ENCODE data around the gene SNX21.
"Not testable (repeated sequence)": the region's sequence is repeated elsewhere in the genome, so short reads cannot be mapped to it uniquely, and the experiment has no call there.

The SNX21 gene

DNA sequence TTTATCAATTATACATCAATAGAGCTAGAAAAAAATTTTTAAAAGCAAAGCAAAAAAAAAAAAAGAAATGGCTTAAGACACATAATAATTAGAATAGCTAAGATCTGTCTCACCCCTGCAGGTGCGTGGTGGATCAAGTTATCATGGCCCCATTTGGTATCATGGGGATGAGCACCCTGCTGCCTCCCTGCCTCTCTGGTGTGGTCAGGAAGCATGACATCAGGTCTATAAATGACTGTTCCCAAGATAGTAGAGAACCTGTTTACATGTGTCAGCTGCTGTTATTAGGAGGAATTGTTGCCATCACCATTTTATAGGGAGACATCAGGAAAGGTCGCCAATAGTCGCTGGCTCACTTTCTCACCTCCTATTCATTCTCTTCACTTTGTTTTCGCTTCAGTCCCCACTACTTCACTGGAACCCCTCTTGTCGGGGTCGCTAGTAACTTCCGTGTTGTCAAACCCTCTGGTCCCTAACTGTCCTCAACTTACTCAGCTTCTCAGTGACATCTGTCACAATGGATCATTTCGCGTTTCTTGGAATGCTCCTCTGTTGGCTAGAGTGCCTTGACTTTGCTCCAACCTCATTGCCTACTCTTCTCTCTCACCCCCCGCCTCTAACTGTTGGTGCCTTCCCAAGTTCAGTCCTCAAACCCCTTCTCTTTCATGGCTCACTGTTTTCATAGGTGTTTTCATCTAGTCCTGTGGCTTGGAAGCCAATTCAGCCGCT is 37.1 kb upstream of the SNX21 start:
- no peaks in the 10 kb centered on the region for H3K27me3 ChIP-seq (ENCODE audit: insufficient read depth, poor library complexity, severe bottlenecking)
- H3K4me3 ChIP-seq (replicated peaks; ENCODE audit: insufficient read depth, low read length) = no peak overlapping the region
- H3K27ac ChIP-seq (replicated peaks) = no peak overlapping the region
- DNase-seq (ENCODE audit: low read depth in 1 of 2, low spot score in 1 of 2) = no peak
- no peak for TF ChIP-seq SPI1 (IDR thresholded peaks at IDR 0.05; ENCODE audit: borderline replicate concordance, low read depth)

DNA sequence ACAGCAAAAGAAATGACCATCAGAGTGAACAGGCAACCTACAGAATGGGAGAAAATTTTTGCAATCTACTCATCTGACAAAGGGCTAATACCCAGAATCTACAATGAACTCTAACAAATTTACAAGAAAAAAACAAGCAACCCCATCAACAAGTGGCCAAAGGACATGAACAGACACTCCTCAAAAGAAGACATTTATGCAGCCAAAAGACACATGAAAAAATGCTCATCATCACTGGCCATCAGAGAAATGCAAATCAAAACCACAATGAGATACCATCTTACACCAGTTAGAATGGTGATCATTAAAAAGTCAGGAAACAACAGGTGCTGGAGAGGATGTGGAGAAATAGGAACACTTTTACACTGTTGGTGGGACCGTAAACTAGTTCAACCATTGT is 36.1 kb upstream of the SNX21 start:
- H3K4me3 ChIP-seq (replicated peaks; ENCODE audit: insufficient read depth, low read length) = not testable (repeated sequence)

DNA sequence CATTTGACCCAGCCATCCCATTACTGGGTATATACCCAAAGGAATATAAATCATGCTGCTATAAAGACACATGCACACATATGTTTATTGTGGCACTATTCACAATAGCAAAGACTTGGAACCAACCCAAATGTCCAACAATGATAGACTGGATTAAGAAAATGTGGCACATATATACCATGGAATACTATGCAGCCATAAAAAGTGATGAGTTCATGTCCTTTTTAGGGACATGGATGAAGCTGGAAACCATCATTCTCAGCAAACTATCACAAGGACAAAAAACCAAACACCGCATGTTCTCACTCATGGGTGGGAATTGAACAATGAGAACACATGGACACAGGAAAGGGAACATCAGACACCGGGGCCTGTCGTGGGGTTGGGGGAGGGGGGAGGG is 35.6 kb upstream of the SNX21 start:
- not testable (repeated sequence) for H3K27ac ChIP-seq (replicated peaks); DNase-seq (ENCODE audit: low read depth in 1 of 2, low spot score in 1 of 2); H3K4me3 ChIP-seq (replicated peaks; ENCODE audit: insufficient read depth, low read length); H3K27me3 ChIP-seq (ENCODE audit: insufficient read depth, poor library complexity, severe bottlenecking)

More for the DNA sequence above, 36.1 kb upstream of the SNX21 start:
- not testable (repeated sequence) for H3K27me3 ChIP-seq (ENCODE audit: insufficient read depth, poor library complexity, severe bottlenecking); DNase-seq (ENCODE audit: low read depth in 1 of 2, low spot score in 1 of 2); H3K27ac ChIP-seq (replicated peaks)

DNA sequence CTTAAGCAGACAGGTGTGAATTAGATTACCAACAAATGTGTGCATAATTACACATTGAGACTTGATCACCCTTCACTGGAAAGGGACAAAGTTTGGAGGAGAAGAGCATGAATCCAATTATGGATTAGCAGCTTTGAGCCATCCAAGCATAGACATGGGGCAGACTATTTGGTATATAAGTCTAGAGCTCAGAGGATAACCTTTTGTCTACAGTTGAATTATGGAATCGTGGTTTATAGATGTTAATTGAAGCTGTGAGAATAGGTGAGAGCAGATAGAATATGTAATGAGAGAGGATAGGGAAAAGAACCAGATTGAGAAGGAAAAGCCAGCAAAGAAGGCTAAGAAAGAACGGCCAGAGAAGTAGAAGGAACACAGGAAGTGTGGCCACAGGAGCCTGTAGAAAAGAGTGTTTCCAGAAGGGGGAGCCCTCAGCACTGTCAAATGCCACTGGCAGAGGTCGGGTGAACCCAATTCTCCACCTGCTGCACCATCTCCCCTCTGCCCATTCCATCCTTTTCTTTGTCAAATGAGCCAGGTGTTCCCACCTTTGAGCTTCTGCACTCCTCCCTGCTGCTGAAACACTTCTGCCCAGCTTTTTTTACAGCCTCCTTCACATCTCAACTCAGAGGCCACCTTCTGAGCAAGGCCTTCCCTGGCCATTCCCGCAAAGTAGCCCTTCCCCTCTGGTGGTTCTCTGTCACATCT is 34.5 kb upstream of the SNX21 start:
- H3K27ac ChIP-seq (replicated peaks) = no peak overlapping the region
- no peak overlapping the region for H3K4me3 ChIP-seq (replicated peaks; ENCODE audit: insufficient read depth, low read length)
- TF ChIP-seq, protein P1, sequence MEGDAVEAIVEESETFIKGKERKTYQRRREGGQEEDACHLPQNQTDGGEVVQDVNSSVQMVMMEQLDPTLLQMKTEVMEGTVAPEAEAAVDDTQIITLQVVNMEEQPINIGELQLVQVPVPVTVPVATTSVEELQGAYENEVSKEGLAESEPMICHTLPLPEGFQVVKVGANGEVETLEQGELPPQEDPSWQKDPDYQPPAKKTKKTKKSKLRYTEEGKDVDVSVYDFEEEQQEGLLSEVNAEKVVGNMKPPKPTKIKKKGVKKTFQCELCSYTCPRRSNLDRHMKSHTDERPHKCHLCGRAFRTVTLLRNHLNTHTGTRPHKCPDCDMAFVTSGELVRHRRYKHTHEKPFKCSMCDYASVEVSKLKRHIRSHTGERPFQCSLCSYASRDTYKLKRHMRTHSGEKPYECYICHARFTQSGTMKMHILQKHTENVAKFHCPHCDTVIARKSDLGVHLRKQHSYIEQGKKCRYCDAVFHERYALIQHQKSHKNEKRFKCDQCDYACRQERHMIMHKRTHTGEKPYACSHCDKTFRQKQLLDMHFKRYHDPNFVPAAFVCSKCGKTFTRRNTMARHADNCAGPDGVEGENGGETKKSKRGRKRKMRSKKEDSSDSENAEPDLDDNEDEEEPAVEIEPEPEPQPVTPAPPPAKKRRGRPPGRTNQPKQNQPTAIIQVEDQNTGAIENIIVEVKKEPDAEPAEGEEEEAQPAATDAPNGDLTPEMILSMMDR (IDR thresholded peaks at IDR 0.05; ENCODE audit: insufficient read depth, low read length) = peak; percentile 76
- TF ChIP-seq POLR2AphosphoS5 (IDR thresholded peaks at IDR 0.05; ENCODE audit: low read depth) (no peak), SPI1 (IDR thresholded peaks at IDR 0.05; ENCODE audit: borderline replicate concordance, low read depth) (no peak; the same call in 1 of the 2 replicates), REST (IDR thresholded peaks at IDR 0.05; ENCODE audit: insufficient replicate concordance, low read depth) (no peak)
- peak in 1 of 2 experiments; percentile 74 for DNase-seq (ENCODE audit: low read depth in 1 of 2, low spot score in 1 of 2)
- no peaks in the 10 kb centered on the region for H3K27me3 ChIP-seq (ENCODE audit: insufficient read depth, poor library complexity, severe bottlenecking)

DNA sequence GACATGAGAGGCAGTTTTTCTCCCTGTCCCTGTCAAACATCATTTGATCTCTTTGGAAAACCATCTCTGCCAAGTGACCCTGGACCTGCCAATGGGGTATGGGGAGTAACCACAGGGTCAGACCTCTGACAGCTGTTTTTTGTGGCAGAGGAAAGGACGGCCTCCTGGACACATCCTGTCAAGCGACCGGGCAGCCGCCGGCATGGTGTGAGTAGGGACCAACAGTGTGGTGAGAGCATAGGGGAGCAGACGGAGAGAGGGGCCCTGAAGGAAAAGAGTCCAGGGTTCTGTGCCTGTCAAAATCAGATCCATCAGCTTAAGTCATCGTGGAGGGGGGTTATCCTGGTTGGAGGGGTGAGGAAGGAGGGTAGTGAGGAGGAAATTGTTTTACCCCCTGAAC is 31.7 kb upstream of the SNX21 start:
- Histone ChIP-seq H3K4me3 (replicated peaks; ENCODE audit: insufficient read depth, low read length) (no peak overlapping the region), H3K27me3 (ENCODE audit: insufficient read depth, poor library complexity, severe bottlenecking) (no peaks in the 10 kb centered on the region), H3K27ac (replicated peaks) (no peak overlapping the region)
- TF ChIP-seq, protein P1 (IDR thresholded peaks at IDR 0.05; ENCODE audit: insufficient read depth, low read length) = no peak
- TF ChIP-seq GABPA (IDR thresholded peaks at IDR 0.05; ENCODE audit: low read depth) = no peak
- TF ChIP-seq SPI1 (IDR thresholded peaks at IDR 0.05; ENCODE audit: borderline replicate concordance, low read depth) = no peak
- TF ChIP-seq REST (IDR thresholded peaks at IDR 0.05; ENCODE audit: insufficient replicate concordance, low read depth) = no peak
- TF ChIP-seq POLR2AphosphoS5 (IDR thresholded peaks at IDR 0.05; ENCODE audit: low read depth) = no peak
- DNase-seq (ENCODE audit: low read depth in 1 of 2, low spot score in 1 of 2) = no peak

All from HL-60 (cell line).